H1 (cell line): ENCODE data around the gene DNAH12. TPM values are rescaled to one million over a fixed set of nuclear protein-coding genes. Genes with fewer than 3 reads are reported as not detected.

Experiments used
- CTCF ChIA-PET: fragments of 300-600 bp; sonication (Branson Sonifier 250); formaldehyde crosslinking; loops from one replicate; lab custom pipeline; 2021; ENCODE audit not compliant: partially characterized antibody; lab: Charles Lee
- POLR2A ChIA-PET: fragments of 300-600 bp; sonication (Branson Sonifier 250); formaldehyde crosslinking; loops from one replicate; lab custom pipeline; 2021; ENCODE audit warnings: inconsistent platforms; ENCODE audit not compliant: partially characterized antibody; lab: Charles Lee
- DNase-seq, 2 experiments: peaks; one replicate each; pipeline versions ENCODE4 v3.0.0 to v3.0.0-alpha.2; 2010 to 2022; ENCODE audit warnings: low spot score in 2 of 2, low read depth in 1 of 2, mixed read lengths in 1 of 2
- FAIRE-seq: peaks from 2 replicates; lab custom pipeline; 2011; peaks lifted over from hg19 to GRCh38; lab: Jason Lieb, UNC
- H2AFZ ChIP-seq: 2 replicates; pipeline ENCODE4 v1.8.1; 2012; ENCODE audit warnings: low read length, inconsistent platforms
- H2AK5ac ChIP-seq: 2 replicates; pipeline ENCODE4 v1.6.1; 2013; ENCODE audit warnings: low read depth, low read length
- H2BK120ac ChIP-seq: replicated peaks from 2 replicates; pipeline ENCODE3; 2013; ENCODE audit warnings: low read depth, low read length, inconsistent platforms
- H2BK12ac ChIP-seq: 2 replicates; pipeline ENCODE4 v1.6.1; 2013; ENCODE audit warnings: low read depth, low read length
- H2BK15ac ChIP-seq: 2 replicates; pipeline ENCODE4 v1.6.1; 2013; ENCODE audit warnings: low read length
- H2BK20ac ChIP-seq: 2 replicates; pipeline ENCODE4 v1.6.1; 2013; ENCODE audit warnings: low read length
- H2BK5ac ChIP-seq: 2 replicates; pipeline ENCODE4 v1.6.1; 2013; ENCODE audit warnings: low read depth, low read length
- H3K14ac ChIP-seq: 2 replicates; pipeline ENCODE4 v1.6.1; 2013; ENCODE audit warnings: inconsistent platforms; ENCODE audit not compliant: insufficient read length
- H3K18ac ChIP-seq: 2 replicates; pipeline ENCODE4 v1.6.1; 2013; ENCODE audit warnings: low read length; ENCODE audit errors: extremely low read depth
- H3K23ac ChIP-seq: 2 replicates; pipeline ENCODE4 v1.6.1; 2013; ENCODE audit warnings: inconsistent platforms; ENCODE audit not compliant: insufficient read length
- H3K23me2 ChIP-seq: 2 replicates; pipeline ENCODE4 v1.6.1; 2013; ENCODE audit warnings: low read depth, low read length
- H3K27ac ChIP-seq: 2 replicates; pipeline ENCODE4 v1.6.1; 2011; ENCODE audit warnings: low read depth, low read length, inconsistent platforms
- H3K27me3 ChIP-seq, 4 experiments: replicated peaks in 1 of 4; 1 replicate in 1 of 4; 2 replicates in 3 of 4; pipeline versions ENCODE4 v1.6.1 to v1.8.1; 2011 to 2013; ENCODE audit warnings: low read length in 3 of 4, mild to moderate bottlenecking in 3 of 4, inconsistent platforms in 2 of 4, mixed read lengths in 2 of 4, moderate library complexity in 1 of 4; ENCODE audit not compliant: control insufficient read depth in 3 of 4, insufficient read depth in 3 of 4; ENCODE audit errors: extremely low read depth in 1 of 4
- H3K36me3 ChIP-seq, 4 experiments: 2 replicates each; pipeline versions ENCODE4 v1.6.1 to v1.8.1; 2011 to 2013; ENCODE audit warnings: mild to moderate bottlenecking in 4 of 4, low read length in 3 of 4, moderate library complexity in 2 of 4, control low read depth in 1 of 4, inconsistent platforms in 1 of 4; ENCODE audit not compliant: insufficient read depth in 4 of 4, control insufficient read depth in 2 of 4
- H3K4ac ChIP-seq: replicated peaks from 2 replicates; pipeline ENCODE3; 2013; ENCODE audit warnings: low read length, low read depth, mixed read lengths, inconsistent platforms; ENCODE audit not compliant: insufficient read length
- H3K4me1 ChIP-seq, 4 experiments: replicated peaks in 1 of 4; 1 replicate in 1 of 4; 2 replicates in 3 of 4; pipeline versions ENCODE4 v1.6.1 to v1.8.1; 2011 to 2013; ENCODE audit warnings: low read length in 3 of 4, inconsistent platforms in 2 of 4, mixed read lengths in 1 of 4; ENCODE audit not compliant: insufficient read depth in 4 of 4, control insufficient read depth in 3 of 4
- H3K4me2 ChIP-seq, 2 experiments: 2 replicates each; pipeline versions ENCODE4 v1.6.1 to v1.8.1; 2011 to 2013; ENCODE audit warnings: low read depth in 2 of 2, low read length in 2 of 2, control low read depth in 1 of 2, inconsistent platforms in 1 of 2, mild to moderate bottlenecking in 1 of 2; ENCODE audit not compliant: insufficient read depth in 1 of 2
- H3K4me3 ChIP-seq, 4 experiments: fragments of 200-600, 300-600 bp in 1 of 4; sonication (generic), shearing (Covaris generic), sonication (Bioruptor Twin) in 1 of 4; 2 replicates each; pipeline versions ENCODE4 v1.5.1 to v1.8.1; 2011 to 2016; ENCODE audit warnings: low read length in 4 of 4, low read depth in 3 of 4, control low read depth in 2 of 4, inconsistent platforms in 2 of 4, mild to moderate bottlenecking in 2 of 4, mixed read lengths in 1 of 4, moderate library complexity in 1 of 4; ENCODE audit not compliant: insufficient read depth in 2 of 4; ENCODE audit errors: extremely low read depth in 1 of 4
- H3K56ac ChIP-seq: replicated peaks from 2 replicates; pipeline ENCODE3; 2013; ENCODE audit warnings: low read depth, mild to moderate bottlenecking, mixed read lengths, low read length, inconsistent platforms; ENCODE audit not compliant: insufficient read length
- H3K79me1 ChIP-seq: 2 replicates; pipeline ENCODE4 v1.6.1; 2013; ENCODE audit warnings: low read depth, low read length, control low read depth
- H3K79me2 ChIP-seq, 2 experiments: 2 replicates each; pipeline versions ENCODE4 v1.6.1 to v1.8.1; 2012 to 2013; ENCODE audit warnings: low read length in 2 of 2, mild to moderate bottlenecking in 2 of 2, inconsistent platforms in 1 of 2; ENCODE audit not compliant: insufficient read depth in 2 of 2, control insufficient read depth in 1 of 2
- H3K9ac ChIP-seq, 4 experiments: replicated peaks in 1 of 4; 1 replicate in 1 of 4; 2 replicates in 3 of 4; pipeline versions ENCODE4 v1.6.1 to v1.8.1; 2011 to 2013; ENCODE audit warnings: low read depth in 3 of 4, low read length in 3 of 4, control low read depth in 2 of 4, mild to moderate bottlenecking in 2 of 4, moderate library complexity in 2 of 4, inconsistent platforms in 1 of 4; ENCODE audit errors: extremely low read depth in 1 of 4
- H3K9me3 ChIP-seq, 2 experiments: 2 replicates each; pipeline versions ENCODE4 v1.6.1 to v1.8.1; 2012 to 2013; ENCODE audit warnings: mild to moderate bottlenecking in 2 of 2, moderate library complexity in 2 of 2, control low read depth in 1 of 2, inconsistent platforms in 1 of 2, low read depth in 1 of 2, low read length in 1 of 2, mixed read lengths in 1 of 2; ENCODE audit not compliant: insufficient read depth in 2 of 2
- H4K20me1 ChIP-seq, 2 experiments: replicated peaks in 1 of 2; 2 replicates each; pipeline versions ENCODE3 to v1.8.1; 2011 to 2013; ENCODE audit warnings: inconsistent platforms in 2 of 2, low read length in 2 of 2, mild to moderate bottlenecking in 1 of 2; ENCODE audit not compliant: insufficient read depth in 2 of 2, control insufficient read depth in 1 of 2
- H4K5ac ChIP-seq: 2 replicates; pipeline ENCODE4 v1.6.1; 2013; ENCODE audit warnings: low read length, low read depth, mixed read lengths, inconsistent platforms; ENCODE audit not compliant: insufficient read length
- H4K8ac ChIP-seq: 2 replicates; pipeline ENCODE4 v1.8.0; 2013; ENCODE audit warnings: mild to moderate bottlenecking, moderate library complexity, low read length, inconsistent platforms; ENCODE audit not compliant: insufficient read depth; ENCODE audit errors: extremely low read depth
- H4K91ac ChIP-seq: replicated peaks from 2 replicates; pipeline ENCODE3; 2013; ENCODE audit warnings: low read length, mixed read lengths, inconsistent platforms; ENCODE audit not compliant: insufficient read length
- HDAC2 ChIP-seq, 2 experiments: fragments of 300-600 bp in 1 of 2; sonication (generic) in 1 of 2; IDR thresholded peaks; 2 replicates each; pipeline ENCODE4 v1.6.1; 2011 to 2012; ENCODE audit warnings: low read depth in 2 of 2, low read length in 2 of 2, mild to moderate bottlenecking in 2 of 2, moderate library complexity in 2 of 2, borderline replicate concordance in 1 of 2, inconsistent platforms in 1 of 2
- WGBS, 2 experiments: shearing (Covaris generic) in 1 of 2; methylation state at CpG; one replicate each; pipeline versions ENCODE4 v1.1.6 to v1.1.7; 2013 to 2015; ENCODE audit warnings: low lambda C conversion rate in 2 of 2, mixed read lengths in 2 of 2, inconsistent platforms in 1 of 2, low coverage in 1 of 2, missing lambda C conversion rate in 1 of 2; ENCODE audit not compliant: insufficient replicate concordance in 2 of 2, insufficient coverage in 1 of 2, insufficient read length in 1 of 2; ENCODE audit errors: extremely low coverage in 1 of 2, missing lambda C conversion rate in 1 of 2; 5-methylcytosine and 5-hydroxymethylcytosine counted together
- polyA plus RNA-seq, 7 experiments: library from polyadenylated mRNA; depleted of rRNA in 3 of 7; stranded (reverse) in 5 of 7; unstranded in 2 of 7; fragments of >200 nt in 5 of 7; fragments of 200-250 nt in 2 of 7; gene quantifications; 1 replicate in 5 of 7; 2 replicates in 1 of 7; 4 replicates in 1 of 7; pipeline versions ENCODE4 v1.2.1 to v1.2.3, GENCODE V29; 2011 to 2013; ENCODE audit warnings: missing spikeins in 2 of 7, mixed read lengths in 2 of 7
- total RNA-seq: library from RNA; stranded (reverse); fragmentation: NEBNext Ultra II Directional; extraction: Animal tissue kit (Norgen Biotek cat#: 25700); gene quantifications from 2 replicates; pipeline ENCODE4 v1.2.1, GENCODE V29; 2021

The DNAH12 gene
- total and polyA plus RNA-seq, 2 of the 8 experiments (the other 6 are each of a cell fraction or from before 2014, with no cell fraction given) = not detected

GRCh38 chr3:57586778-57587177, 42.6 kb upstream of the DNAH12 start:
- no peak overlapping the region for H2AFZ ChIP-seq
- H3K14ac ChIP-seq = no peak overlapping the region
- no peak overlapping the region for H4K5ac ChIP-seq
- ChIA-PET POLR2A (interaction anchor here (1.4 to 5.7 kb wide), 2 partner anchors 11 to 20 kb away, joined by 3 to 43 read pairs; partner anchors contain the start of gene ARF4), CTCF (no interaction called here)
- no peaks in the 10 kb centered on the region for H3K27me3 ChIP-seq
- H3K56ac ChIP-seq = no peak overlapping the region
- no peaks in the 10 kb centered on the region for H3K79me1 ChIP-seq
- H4K91ac ChIP-seq = no peak overlapping the region
- H2BK12ac ChIP-seq = no peak overlapping the region
- H3K4me3 ChIP-seq = no peak overlapping the region
- no peak overlapping the region for H2BK20ac ChIP-seq
- H2BK15ac ChIP-seq = no peak overlapping the region
- H3K9me3 ChIP-seq = no peaks in the 10 kb centered on the region
- H4K8ac ChIP-seq = no peak overlapping the region
- DNase-seq (no peak), FAIRE-seq (no peak)
- no peak overlapping the region for H3K4me2 ChIP-seq
- H2AK5ac ChIP-seq = no peak overlapping the region
- no peak overlapping the region for H3K18ac ChIP-seq
- WGBS, 2 experiments = 77% methylated on average over 6 of the region's 6 CpGs; no CpG with 5 or more reads in 1 of the 2 experiments
- H3K23me2 ChIP-seq = no peaks in the 10 kb centered on the region
- H3K9ac ChIP-seq = no peak overlapping the region
- H3K79me2 ChIP-seq = peaks cover 17 to 93% of the 10 kb centered on the region in 2 experiments
- H4K20me1 ChIP-seq = peaks cover 3 to 8% of the 10 kb centered on the region in 2 experiments
- no peak overlapping the region for H3K27ac ChIP-seq
- H3K4ac ChIP-seq = no peak overlapping the region
- no peak overlapping the region for H3K23ac ChIP-seq
- H2BK5ac ChIP-seq = no peak overlapping the region
- no peaks in the 10 kb centered on the region for H3K4me1 ChIP-seq
- no peak overlapping the region for H2BK120ac ChIP-seq
- H3K36me3 ChIP-seq = peaks cover 0 to 13% (median under 1%) of the 10 kb centered on the region in 4 experiments; a peak in 2 of 8 replicates
- no peak for TF ChIP-seq HDAC2 (IDR thresholded peaks at IDR 0.05; ENCODE audit: borderline replicate concordance in 1 of 2, low read depth in 2 of 2, low read length in 2 of 2)
